Measurements from ENCODE around the gene UFM1.
A peak's percentile ranks its signal among the peaks of the same experiment; 100 is the strongest.
"Not testable (repeated sequence)": the region's sequence is repeated elsewhere in the genome, so short reads cannot be mapped to it uniquely, and the experiment has no call there.

Gene UFM1

GRCh38 chr13:38349390-38350113 lies at the start of gene UFM1:
TSS of gene UFM1 (plus strand) at chr13:38349851. CDS start at chr13:38349920, 69 bp downstream.
- Histone ChIP-seq H3K9me3 (ENCODE audit: control insufficient read depth in 1 of 2, low read length in 2 of 2) (no peaks in the 10 kb centered on the region), H3K4me3 (ENCODE audit: low read depth in 1 of 2, low read length in 2 of 2) (peak within 1 kb of the TSS; percentile 89 to 95), H3K4me1 (ENCODE audit: control insufficient read depth in 1 of 2, insufficient read depth in 2 of 2, low read length in 2 of 2) (peaks cover 13 to 18% of the 10 kb centered on the region in 2 donors), H3K36me3 (ENCODE audit: control insufficient read depth in 1 of 2, insufficient read depth in 2 of 2, low read length in 2 of 2) (peaks cover 5 to 7% of the 10 kb centered on the region in 2 donors), H3K27me3 (ENCODE audit: low read depth, low read length) (no peaks in the 10 kb centered on the region), H3K27ac (ENCODE audit: low read length) (peak within 1 kb of the TSS; percentile 96)

- Histone ChIP-seq H3K4me1 (ENCODE audit: control insufficient read depth in 1 of 2, insufficient read depth in 2 of 2, low read length in 2 of 2) (no peaks in the 10 kb centered on the region), H3K27ac (ENCODE audit: low read length) (no peak overlapping the region), H3K36me3 (ENCODE audit: control insufficient read depth in 1 of 2, insufficient read depth in 2 of 2, low read length in 2 of 2) (no peaks in the 10 kb centered on the region), H3K4me3 (ENCODE audit: low read depth in 1 of 2, low read length in 2 of 2) (no peak overlapping the region), H3K27me3 (ENCODE audit: low read depth, low read length) (no peaks in the 10 kb centered on the region), H3K9me3 (ENCODE audit: control insufficient read depth in 1 of 2, low read length in 2 of 2) (no peaks in the 10 kb centered on the region)
Observed at GRCh38 chr13:38301236-38301635, 48.4 kb upstream of the UFM1 start.

GRCh38 chr13:38303816-38304320 lies 45.8 kb upstream of the UFM1 start:
- no peak overlapping the region for H3K27ac ChIP-seq (ENCODE audit: low read length)
- no peaks in the 10 kb centered on the region for H3K27me3 ChIP-seq (ENCODE audit: low read depth, low read length)
- no peak overlapping the region for H3K4me3 ChIP-seq (ENCODE audit: low read depth in 1 of 2, low read length in 2 of 2)
- H3K36me3 ChIP-seq (ENCODE audit: control insufficient read depth in 1 of 2, insufficient read depth in 2 of 2, low read length in 2 of 2) = no peaks in the 10 kb centered on the region
- no peaks in the 10 kb centered on the region for H3K4me1 ChIP-seq (ENCODE audit: control insufficient read depth in 1 of 2, insufficient read depth in 2 of 2, low read length in 2 of 2)
- no peaks in the 10 kb centered on the region for H3K9me3 ChIP-seq (ENCODE audit: control insufficient read depth in 1 of 2, low read length in 2 of 2)

GRCh38 chr13:38308736-38309135 lies 40.9 kb upstream of the UFM1 start:
- no peak overlapping the region for H3K27ac ChIP-seq (ENCODE audit: low read length)
- H3K9me3 ChIP-seq (ENCODE audit: control insufficient read depth in 1 of 2, low read length in 2 of 2) = peaks cover 0 to 4% of the 10 kb centered on the region in 2 donors
- no peak overlapping the region for H3K4me3 ChIP-seq (ENCODE audit: low read depth in 1 of 2, low read length in 2 of 2)
- H3K36me3 ChIP-seq (ENCODE audit: control insufficient read depth in 1 of 2, insufficient read depth in 2 of 2, low read length in 2 of 2) = no peaks in the 10 kb centered on the region
- H3K4me1 ChIP-seq (ENCODE audit: control insufficient read depth in 1 of 2, insufficient read depth in 2 of 2, low read length in 2 of 2) = no peaks in the 10 kb centered on the region
- H3K27me3 ChIP-seq (ENCODE audit: low read depth, low read length) = no peaks in the 10 kb centered on the region

DNA sequence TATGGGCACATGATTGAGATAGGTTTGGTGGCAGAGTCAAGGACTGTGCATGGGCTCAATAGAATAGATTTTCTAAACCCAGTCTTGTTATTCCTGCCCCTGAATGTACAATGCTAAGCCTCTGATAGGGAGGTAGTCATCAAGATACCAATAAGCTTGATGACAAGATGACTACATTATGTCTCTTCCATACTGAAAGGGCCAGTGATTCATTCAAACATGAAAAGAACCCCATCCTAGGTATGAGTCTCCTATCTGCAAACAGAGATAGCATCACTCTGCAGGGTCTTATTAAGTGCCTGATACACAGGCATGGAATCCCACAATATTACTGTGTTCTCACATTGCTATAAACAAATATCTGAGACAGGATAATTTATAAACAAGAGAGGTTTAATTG lies 40.3 kb upstream of the UFM1 start:
- H3K36me3 ChIP-seq (ENCODE audit: control insufficient read depth in 1 of 2, insufficient read depth in 2 of 2, low read length in 2 of 2) = no peaks in the 10 kb centered on the region
- H3K27me3 ChIP-seq (ENCODE audit: low read depth, low read length) = no peaks in the 10 kb centered on the region
- no peak overlapping the region for H3K27ac ChIP-seq (ENCODE audit: low read length)
- H3K4me3 ChIP-seq (ENCODE audit: low read depth in 1 of 2, low read length in 2 of 2) = no peak overlapping the region
- peaks cover 0 to 4% of the 10 kb centered on the region in 2 donors for H3K9me3 ChIP-seq (ENCODE audit: control insufficient read depth in 1 of 2, low read length in 2 of 2)
- H3K4me1 ChIP-seq (ENCODE audit: control insufficient read depth in 1 of 2, insufficient read depth in 2 of 2, low read length in 2 of 2) = no peaks in the 10 kb centered on the region

DNA sequence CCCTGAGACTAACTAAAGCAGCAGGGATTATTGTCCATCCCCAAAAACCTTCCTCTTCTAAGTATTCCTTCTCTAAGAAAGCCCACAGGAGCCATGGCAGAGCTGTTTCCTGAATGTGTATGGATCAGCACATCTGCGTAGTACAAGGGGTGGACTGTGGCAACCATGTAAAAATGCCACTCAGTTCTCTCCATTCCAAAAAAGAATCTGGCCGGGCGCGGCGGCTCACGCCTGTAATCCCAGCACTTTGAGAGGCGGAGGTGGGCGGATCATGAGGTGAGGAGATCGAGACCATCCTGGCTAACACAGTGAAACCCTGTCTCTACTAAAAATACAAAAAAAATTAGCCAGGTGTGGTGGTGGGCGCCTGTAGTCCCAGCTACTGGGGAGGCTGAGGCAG lies 38.5 kb upstream of the UFM1 start:
- H3K36me3 ChIP-seq (ENCODE audit: control insufficient read depth in 1 of 2, insufficient read depth in 2 of 2, low read length in 2 of 2); H3K4me1 ChIP-seq (ENCODE audit: control insufficient read depth in 1 of 2, insufficient read depth in 2 of 2, low read length in 2 of 2); H3K27me3 ChIP-seq (ENCODE audit: low read depth, low read length); H3K9me3 ChIP-seq (ENCODE audit: control insufficient read depth in 1 of 2, low read length in 2 of 2); H3K4me3 ChIP-seq (ENCODE audit: low read depth in 1 of 2, low read length in 2 of 2); H3K27ac ChIP-seq (ENCODE audit: low read length): not testable (repeated sequence)

DNA sequence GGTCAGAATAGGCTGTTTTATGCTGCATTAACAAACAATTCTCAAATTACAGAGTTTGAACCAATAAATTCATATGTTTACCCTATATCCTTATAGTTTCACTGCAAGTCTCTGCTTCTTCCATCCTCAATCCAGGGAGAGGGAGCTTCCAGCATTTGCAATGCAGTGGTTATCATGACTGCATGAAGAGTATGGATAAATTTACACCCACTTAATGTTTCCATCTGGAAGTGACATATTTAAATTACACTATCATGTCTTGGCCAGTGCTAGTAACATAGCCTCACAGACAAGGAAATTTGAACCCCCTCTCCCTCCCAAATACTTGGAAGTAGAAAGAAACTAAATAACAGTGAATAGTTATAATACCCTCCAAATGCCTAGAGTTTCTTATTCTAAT lies 33.5 kb upstream of the UFM1 start:
- no peak overlapping the region for H3K4me3 ChIP-seq (ENCODE audit: low read depth in 1 of 2, low read length in 2 of 2)
- no peak overlapping the region for H3K27ac ChIP-seq (ENCODE audit: low read length)
- H3K36me3 ChIP-seq (ENCODE audit: control insufficient read depth in 1 of 2, insufficient read depth in 2 of 2, low read length in 2 of 2) = no peaks in the 10 kb centered on the region
- H3K27me3 ChIP-seq (ENCODE audit: low read depth, low read length) = no peaks in the 10 kb centered on the region
- peaks cover 0 to 2% of the 10 kb centered on the region in 2 donors for H3K9me3 ChIP-seq (ENCODE audit: control insufficient read depth in 1 of 2, low read length in 2 of 2)
- no peaks in the 10 kb centered on the region for H3K4me1 ChIP-seq (ENCODE audit: control insufficient read depth in 1 of 2, insufficient read depth in 2 of 2, low read length in 2 of 2)

DNA sequence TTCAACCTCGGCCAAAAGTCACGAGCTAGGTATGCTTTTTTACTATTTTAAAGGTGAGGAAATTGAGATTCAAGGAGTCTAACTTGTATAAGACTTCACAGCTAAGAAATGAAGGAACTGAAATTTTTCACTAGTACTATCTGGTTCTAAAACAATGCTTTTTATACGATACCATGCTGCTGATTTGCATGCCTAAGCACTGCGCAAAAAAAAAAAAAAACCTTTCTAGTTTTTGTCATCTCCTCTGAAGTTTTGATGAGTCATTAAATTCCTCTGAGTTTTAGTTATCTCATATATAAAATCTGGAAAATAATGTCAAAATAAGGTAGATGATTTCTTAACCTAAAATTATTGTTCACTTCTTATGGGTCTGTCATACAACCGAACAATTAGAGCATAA lies 28.0 kb upstream of the UFM1 start:
- H3K27me3 ChIP-seq (ENCODE audit: low read depth, low read length) = no peaks in the 10 kb centered on the region
- H3K27ac ChIP-seq (ENCODE audit: low read length) = no peak overlapping the region
- H3K4me3 ChIP-seq (ENCODE audit: low read depth in 1 of 2, low read length in 2 of 2) = no peak overlapping the region
- no peaks in the 10 kb centered on the region for H3K9me3 ChIP-seq (ENCODE audit: control insufficient read depth in 1 of 2, low read length in 2 of 2)
- H3K36me3 ChIP-seq (ENCODE audit: control insufficient read depth in 1 of 2, insufficient read depth in 2 of 2, low read length in 2 of 2) = no peaks in the 10 kb centered on the region
- no peaks in the 10 kb centered on the region for H3K4me1 ChIP-seq (ENCODE audit: control insufficient read depth in 1 of 2, insufficient read depth in 2 of 2, low read length in 2 of 2)

DNA sequence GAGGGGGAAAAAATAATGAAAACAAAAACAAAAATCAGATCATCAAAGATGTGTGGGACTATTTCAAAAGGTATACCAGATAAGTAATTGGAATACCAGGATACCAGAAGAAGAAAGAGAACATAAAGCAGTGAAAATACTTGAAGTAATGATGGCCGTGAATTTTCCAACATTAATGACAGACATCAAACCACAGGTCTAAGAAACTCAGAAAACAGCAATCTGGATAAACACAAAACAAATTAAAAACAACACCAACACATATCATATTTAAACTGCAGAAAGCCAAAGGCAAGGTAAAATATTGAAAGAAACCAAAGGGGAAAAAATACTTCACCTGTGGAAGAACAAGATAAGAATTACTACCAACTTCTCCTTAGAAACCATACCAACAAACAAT lies 24.2 kb upstream of the UFM1 start:
- Histone ChIP-seq H3K4me3 (ENCODE audit: low read depth in 1 of 2, low read length in 2 of 2) (no peak overlapping the region), H3K27me3 (ENCODE audit: low read depth, low read length) (no peaks in the 10 kb centered on the region), H3K27ac (ENCODE audit: low read length) (no peak overlapping the region)

DNA sequence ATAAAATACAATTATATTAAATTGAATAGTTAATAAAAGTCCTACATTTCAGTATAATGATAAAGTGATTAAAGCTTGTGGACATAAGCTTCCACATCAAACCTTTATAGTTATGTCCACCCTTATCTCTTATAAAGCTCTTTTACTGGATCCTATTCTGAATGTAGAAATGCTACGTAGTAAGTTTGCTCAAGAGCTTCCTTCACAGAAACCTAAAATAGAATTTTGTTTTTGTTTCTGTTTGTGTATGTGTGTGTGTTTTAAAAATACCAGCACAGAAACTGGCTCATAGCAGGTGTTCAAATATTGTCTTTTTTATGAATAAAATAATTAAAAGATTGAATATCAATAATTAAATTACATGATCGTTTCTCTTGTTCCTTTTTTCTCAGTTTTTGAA lies 21.0 kb upstream of the UFM1 start:
- Histone ChIP-seq H3K4me3 (ENCODE audit: low read depth in 1 of 2, low read length in 2 of 2) (no peak overlapping the region), H3K27ac (ENCODE audit: low read length) (no peak overlapping the region)

More for the DNA sequence above, 24.2 kb upstream of the UFM1 start:
- Histone ChIP-seq H3K9me3 (ENCODE audit: control insufficient read depth in 1 of 2, low read length in 2 of 2) (no peaks in the 10 kb centered on the region), H3K36me3 (ENCODE audit: control insufficient read depth in 1 of 2, insufficient read depth in 2 of 2, low read length in 2 of 2) (no peaks in the 10 kb centered on the region), H3K4me1 (ENCODE audit: control insufficient read depth in 1 of 2, insufficient read depth in 2 of 2, low read length in 2 of 2) (no peaks in the 10 kb centered on the region)

DNA sequence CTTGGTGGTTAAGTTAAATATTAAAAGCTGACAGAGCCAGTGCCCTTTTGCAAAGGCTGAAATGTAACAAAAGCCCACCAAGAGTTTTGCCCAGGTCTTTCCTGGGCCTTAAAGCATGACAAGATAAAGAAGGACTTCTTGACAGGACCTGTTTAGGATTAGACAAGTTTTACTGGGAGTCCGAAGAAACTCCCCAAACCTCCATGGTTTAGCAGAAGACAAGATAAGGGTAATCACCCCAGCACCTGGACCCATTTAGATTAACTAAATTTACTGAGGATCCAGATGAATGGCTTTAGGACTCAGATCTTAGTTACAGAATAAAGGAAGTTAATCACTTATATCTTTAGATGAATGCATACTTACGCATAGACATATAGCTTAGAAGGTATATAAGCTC lies 14.8 kb upstream of the UFM1 start:
- no peaks in the 10 kb centered on the region for H3K4me1 ChIP-seq (ENCODE audit: control insufficient read depth in 1 of 2, insufficient read depth in 2 of 2, low read length in 2 of 2)
- no peaks in the 10 kb centered on the region for H3K27me3 ChIP-seq (ENCODE audit: low read depth, low read length)
- no peak overlapping the region for H3K4me3 ChIP-seq (ENCODE audit: low read depth in 1 of 2, low read length in 2 of 2)
- H3K27ac ChIP-seq (ENCODE audit: low read length) = no peak overlapping the region
- no peaks in the 10 kb centered on the region for H3K36me3 ChIP-seq (ENCODE audit: control insufficient read depth in 1 of 2, insufficient read depth in 2 of 2, low read length in 2 of 2)
- H3K9me3 ChIP-seq (ENCODE audit: control insufficient read depth in 1 of 2, low read length in 2 of 2) = no peaks in the 10 kb centered on the region

More for the DNA sequence above, 21.0 kb upstream of the UFM1 start:
- Histone ChIP-seq H3K4me1 (ENCODE audit: control insufficient read depth in 1 of 2, insufficient read depth in 2 of 2, low read length in 2 of 2) (no peaks in the 10 kb centered on the region), H3K36me3 (ENCODE audit: control insufficient read depth in 1 of 2, insufficient read depth in 2 of 2, low read length in 2 of 2) (no peaks in the 10 kb centered on the region), H3K27me3 (ENCODE audit: low read depth, low read length) (no peaks in the 10 kb centered on the region), H3K9me3 (ENCODE audit: control insufficient read depth in 1 of 2, low read length in 2 of 2) (no peaks in the 10 kb centered on the region)

- no peaks in the 10 kb centered on the region for H3K27me3 ChIP-seq (ENCODE audit: low read depth, low read length)
- H3K36me3 ChIP-seq (ENCODE audit: control insufficient read depth in 1 of 2, insufficient read depth in 2 of 2, low read length in 2 of 2) = no peaks in the 10 kb centered on the region
- H3K4me3 ChIP-seq (ENCODE audit: low read depth in 1 of 2, low read length in 2 of 2) = no peak overlapping the region
- H3K9me3 ChIP-seq (ENCODE audit: control insufficient read depth in 1 of 2, low read length in 2 of 2) = no peaks in the 10 kb centered on the region
- H3K4me1 ChIP-seq (ENCODE audit: control insufficient read depth in 1 of 2, insufficient read depth in 2 of 2, low read length in 2 of 2) = no peaks in the 10 kb centered on the region
- H3K27ac ChIP-seq (ENCODE audit: low read length) = no peak overlapping the region
Observed at GRCh38 chr13:38338089-38338488, 11.6 kb upstream of the UFM1 start.
